Measurements from ENCODE around the gene CD300LD. TPM values are rescaled to one million over a fixed set of nuclear protein-coding genes. Genes with fewer than 3 reads are reported as not detected.

Gene CD300LD
- total RNA-seq, 1 donor from 2014 or later = not detected

GRCh38 chr17:74598346-74599022, 6.4 kb upstream of the CD300LD start:
- no peak for TF ChIP-seq CTCF (IDR thresholded peaks at IDR 0.05; ENCODE audit: insufficient read depth, low read length, poor library complexity, severe bottlenecking)

GRCh38 chr17:74597069-74597790, 5.1 kb upstream of the CD300LD start:
- Histone ChIP-seq H3K36me3 (ENCODE audit: control insufficient read depth, insufficient read depth, low read length) (no peaks in the 10 kb centered on the region), H3K4me3 (ENCODE audit: low read depth, low read length) (no peak overlapping the region), H3K27me3 (ENCODE audit: control insufficient read depth, insufficient read depth, low read length) (peaks cover 11% of the 10 kb centered on the region)
- DNase-seq (ENCODE audit: low read depth) = no peak
- no peak for TF ChIP-seq CTCF (IDR thresholded peaks at IDR 0.05; ENCODE audit: insufficient read depth, low read length, poor library complexity, severe bottlenecking)

More at GRCh38 chr17:74598346-74599022, 6.4 kb upstream of the CD300LD start:
- DNase-seq (ENCODE audit: low read depth) = no peak
- no peaks in the 10 kb centered on the region for H3K36me3 ChIP-seq (ENCODE audit: control insufficient read depth, insufficient read depth, low read length)
- H3K4me3 ChIP-seq (ENCODE audit: low read depth, low read length) = no peak overlapping the region
- H3K27me3 ChIP-seq (ENCODE audit: control insufficient read depth, insufficient read depth, low read length) = peaks cover 16% of the 10 kb centered on the region

- Histone ChIP-seq H3K27me3 (ENCODE audit: control insufficient read depth, insufficient read depth, low read length) (peaks cover 9% of the 10 kb centered on the region), H3K4me3 (ENCODE audit: low read depth, low read length) (no peak overlapping the region), H3K36me3 (ENCODE audit: control insufficient read depth, insufficient read depth, low read length) (no peaks in the 10 kb centered on the region)
- DNase-seq (ENCODE audit: low read depth) = no peak
- TF ChIP-seq CTCF (IDR thresholded peaks at IDR 0.05; ENCODE audit: insufficient read depth, low read length, poor library complexity, severe bottlenecking) = no peak
Measured at GRCh38 chr17:74595037-74595750, 3.1 kb upstream of the CD300LD start.

GRCh38 chr17:74591503-74591902, 580 bp downstream of the CD300LD start:
- Histone ChIP-seq H3K36me3 (ENCODE audit: control insufficient read depth, insufficient read depth, low read length) (no peaks in the 10 kb centered on the region), H3K27me3 (ENCODE audit: control insufficient read depth, insufficient read depth, low read length) (peaks cover 3% of the 10 kb centered on the region), H3K4me3 (ENCODE audit: low read depth, low read length) (no peak overlapping the region)
- DNase-seq (ENCODE audit: low read depth) = no peak
- no peak for TF ChIP-seq CTCF (IDR thresholded peaks at IDR 0.05; ENCODE audit: insufficient read depth, low read length, poor library complexity, severe bottlenecking)

GRCh38 chr17:74585711-74586110, 6.4 kb downstream of the CD300LD start:
- Histone ChIP-seq H3K4me3 (ENCODE audit: low read depth, low read length) (no peak overlapping the region), H3K27me3 (ENCODE audit: control insufficient read depth, insufficient read depth, low read length) (no peaks in the 10 kb centered on the region), H3K36me3 (ENCODE audit: control insufficient read depth, insufficient read depth, low read length) (no peaks in the 10 kb centered on the region)
- no peak for DNase-seq (ENCODE audit: low read depth)
- TF ChIP-seq CTCF (IDR thresholded peaks at IDR 0.05; ENCODE audit: insufficient read depth, low read length, poor library complexity, severe bottlenecking) = no peak
